ENCODE data around the gene LAMC1.

The LAMC1 gene

GRCh38 chr1:183079712-183080388 is 56.6 kb downstream of the LAMC1 start:
- no peak for DNase-seq (ENCODE audit: low read depth, low spot score)

- no peak for DNase-seq (ENCODE audit: low read depth, low spot score)
Observed at GRCh38 chr1:183080406-183080805, 57.2 kb downstream of the LAMC1 start.

DNA sequence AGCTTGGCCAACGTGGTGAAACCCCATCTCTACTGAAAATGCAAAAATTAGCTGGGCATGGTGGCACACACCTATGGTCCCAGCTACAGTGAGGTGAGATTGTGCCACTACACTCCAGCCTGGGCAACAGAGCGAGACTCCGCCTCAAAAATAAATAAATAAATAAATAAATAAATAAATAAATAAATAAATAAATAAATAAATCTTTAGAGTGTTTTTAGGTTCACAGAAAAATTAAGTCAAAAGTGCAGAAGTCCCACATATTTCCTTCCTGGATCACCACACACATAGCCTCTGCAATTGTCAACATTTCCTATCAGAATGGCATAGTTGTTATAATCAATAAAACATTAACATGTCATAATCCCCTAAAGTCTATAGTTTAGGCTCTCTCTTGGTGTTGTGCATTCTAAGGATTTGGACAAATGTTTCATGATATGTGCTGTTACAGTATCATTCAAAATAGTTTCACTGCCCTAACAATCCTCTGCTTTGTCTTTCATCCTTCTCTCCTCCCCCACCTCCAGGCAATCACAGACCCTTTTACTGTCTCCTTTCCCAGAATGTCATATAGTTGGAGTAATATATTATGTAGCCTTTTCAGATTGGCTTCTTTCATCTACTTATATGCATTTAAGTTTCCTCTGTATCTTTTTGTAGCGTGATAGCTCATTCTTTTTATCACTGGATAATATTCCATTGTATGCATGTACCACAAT is 58.3 kb downstream of the LAMC1 start:
- DNase-seq (ENCODE audit: low read depth, low spot score) = no peak

GRCh38 chr1:183082650-183083049 is 59.4 kb downstream of the LAMC1 start:
- no peak for DNase-seq (ENCODE audit: low read depth, low spot score)

GRCh38 chr1:183087001-183087400 is 63.8 kb downstream of the LAMC1 start:
- no peak for DNase-seq (ENCODE audit: low read depth, low spot score)

- DNase-seq (ENCODE audit: low read depth, low spot score) = no peak
Observed at GRCh38 chr1:183089025-183089639, 65.9 kb downstream of the LAMC1 start.

- no peak for DNase-seq (ENCODE audit: low read depth, low spot score)
Observed at GRCh38 chr1:183090391-183091006, 67.3 kb downstream of the LAMC1 start.

- no peak for DNase-seq (ENCODE audit: low read depth, low spot score)
Observed at GRCh38 chr1:183091181-183091580, 68.0 kb downstream of the LAMC1 start.

DNA sequence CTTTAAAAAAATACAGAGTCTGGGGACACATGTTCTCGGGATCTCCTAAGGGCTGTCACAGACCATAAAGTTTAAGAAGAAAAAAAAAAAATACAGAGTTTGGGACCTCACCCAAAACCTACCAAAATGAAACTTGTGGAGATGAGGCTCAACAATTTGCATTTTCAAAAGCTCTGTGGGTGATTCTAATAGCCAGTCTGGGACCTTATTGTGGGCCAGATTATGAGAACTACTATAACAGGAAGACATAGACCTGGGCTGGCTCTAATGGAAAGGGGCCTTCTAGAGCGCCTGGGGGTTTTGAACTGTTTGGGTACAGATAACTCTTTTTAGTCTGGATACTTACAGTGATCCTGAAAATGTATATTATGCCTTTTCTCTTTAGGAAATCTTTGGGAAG is 69.1 kb downstream of the LAMC1 start:
- DNase-seq (ENCODE audit: low read depth, low spot score) = no peak

GRCh38 chr1:183093066-183093668 is 69.9 kb downstream of the LAMC1 start:
- DNase-seq (ENCODE audit: low read depth, low spot score) = no peak

GRCh38 chr1:183093786-183094298 is 70.6 kb downstream of the LAMC1 start:
- no peak for DNase-seq (ENCODE audit: low read depth, low spot score)

GRCh38 chr1:183094351-183094750 is 71.1 kb downstream of the LAMC1 start:
- no peak for DNase-seq (ENCODE audit: low read depth, low spot score)

- DNase-seq (ENCODE audit: low read depth, low spot score) = no peak
Observed at GRCh38 chr1:183096351-183096750, 73.1 kb downstream of the LAMC1 start.

DNA sequence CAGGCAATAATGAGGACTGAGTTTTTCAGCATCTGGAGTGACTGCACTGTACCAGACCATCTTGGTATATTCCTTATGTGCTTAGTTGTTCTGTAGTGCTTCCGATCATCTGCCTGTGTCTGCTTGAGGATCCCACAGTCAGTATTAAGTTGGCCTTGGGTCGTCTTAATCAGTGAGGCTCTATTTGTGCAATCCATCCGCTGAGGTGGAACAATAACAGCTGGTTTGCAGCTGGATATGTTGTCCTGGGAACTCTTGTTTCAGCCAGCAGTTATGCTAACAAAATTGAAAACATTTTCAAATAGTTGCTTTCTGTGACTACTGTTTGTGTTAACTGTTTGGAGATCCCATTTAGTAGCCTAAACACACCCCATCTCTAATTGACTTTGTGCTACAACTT is 73.7 kb downstream of the LAMC1 start:
- DNase-seq (ENCODE audit: low read depth, low spot score) = peak; percentile 44

DNA sequence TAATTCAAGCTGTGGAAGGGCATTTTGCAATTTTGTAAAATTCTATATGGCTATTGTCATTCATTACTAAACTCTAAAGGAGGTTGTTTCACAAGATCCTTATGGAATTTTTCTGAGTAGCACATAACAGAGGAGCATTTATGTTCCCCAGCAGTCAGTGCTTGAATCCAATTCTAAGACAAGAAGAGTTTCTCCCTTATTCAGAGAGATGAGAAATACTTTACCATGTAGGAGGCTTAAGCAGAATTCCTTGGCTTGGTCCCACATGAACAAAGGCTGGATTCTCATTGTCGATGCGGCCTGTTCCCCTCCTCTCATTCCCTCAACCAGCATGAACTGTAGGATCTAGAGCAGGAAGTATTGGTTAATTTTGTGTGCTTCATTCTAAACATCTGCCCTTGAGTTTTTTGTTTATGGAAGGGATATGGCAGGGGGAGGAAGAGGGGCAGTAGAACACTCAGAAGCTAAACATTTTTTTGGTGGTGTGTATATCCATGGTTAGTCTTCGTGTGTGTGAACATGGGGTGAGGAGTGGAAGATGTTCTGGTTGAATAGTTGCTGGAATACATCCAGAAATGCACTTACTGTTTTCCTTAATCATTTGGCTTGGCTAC is 74.3 kb downstream of the LAMC1 start:
- peak; percentile 12 for DNase-seq (ENCODE audit: low read depth, low spot score)

- no peak for DNase-seq (ENCODE audit: low read depth, low spot score)
Observed at GRCh38 chr1:183098317-183098716, 75.1 kb downstream of the LAMC1 start.

DNA sequence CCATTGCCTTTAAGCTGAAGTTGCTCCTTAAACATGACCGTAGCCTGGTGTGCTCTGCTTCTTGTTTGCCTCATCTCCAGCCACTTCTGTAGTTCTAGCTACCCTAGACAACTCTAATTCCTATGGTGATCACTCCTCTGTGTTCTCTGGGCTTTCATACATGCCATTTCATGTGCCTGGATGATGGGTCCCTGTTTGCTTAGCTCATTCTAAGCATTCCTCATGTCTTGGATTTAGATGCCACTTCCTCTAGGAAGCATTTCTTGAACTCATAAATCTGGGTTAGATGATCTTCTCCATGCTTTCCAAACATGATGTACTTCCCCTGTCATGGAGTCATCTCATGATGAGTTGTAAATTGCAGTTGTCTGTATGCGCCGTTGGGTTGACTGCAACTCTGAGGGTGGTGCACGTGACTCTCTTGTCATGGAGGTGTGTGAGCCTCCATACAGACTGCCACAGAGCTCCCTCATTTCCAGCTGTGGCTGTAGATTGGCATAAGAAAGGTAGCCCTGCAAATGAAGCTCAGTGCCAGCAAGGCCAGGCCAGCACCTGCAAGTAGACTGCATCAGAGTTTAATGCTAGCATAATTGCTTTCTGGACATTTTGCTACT is 77.2 kb downstream of the LAMC1 start:
- no peak for DNase-seq (ENCODE audit: low read depth, low spot score)

DNA sequence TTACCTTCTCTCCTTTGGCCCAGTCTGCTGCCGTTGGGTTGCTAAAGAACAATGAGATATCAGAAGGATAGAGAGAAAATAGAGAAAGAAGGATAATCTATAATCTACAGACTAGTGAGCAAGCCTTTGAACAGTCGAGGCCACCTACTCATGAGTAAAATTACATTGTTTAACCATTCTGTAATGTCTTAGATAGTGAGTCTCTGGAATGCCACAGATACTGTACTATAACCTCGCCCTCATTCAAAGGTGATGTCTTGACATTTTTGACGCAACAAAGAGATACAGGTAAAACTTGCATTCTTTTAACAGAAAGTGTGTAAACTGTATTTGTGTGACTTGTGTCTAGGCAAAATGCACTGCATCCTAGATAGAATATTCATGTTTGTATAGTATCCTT is 77.9 kb downstream of the LAMC1 start:
- DNase-seq (ENCODE audit: low read depth, low spot score) = no peak

DNA sequence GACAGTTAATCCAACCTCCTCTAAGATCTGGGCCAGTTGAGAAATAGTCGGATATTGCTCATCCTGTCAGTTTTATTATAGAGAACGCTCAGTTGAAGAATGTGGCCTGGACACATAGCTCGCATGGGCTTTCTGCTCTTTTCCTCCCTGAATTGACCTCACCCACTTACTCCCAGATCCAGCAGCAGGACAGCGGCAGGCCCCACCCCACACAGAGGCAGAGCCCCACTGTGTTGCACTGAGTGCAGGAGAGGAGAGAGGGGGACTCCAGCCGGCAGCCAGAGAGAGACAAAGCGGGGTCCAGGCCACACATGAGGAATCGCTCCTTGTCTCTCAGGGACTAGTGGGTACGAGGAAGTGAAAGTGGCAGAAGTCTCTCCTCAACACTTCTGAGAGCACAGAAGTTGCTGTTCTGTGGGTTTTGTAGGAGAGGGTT is 78.6 kb downstream of the LAMC1 start:
- DNase-seq (ENCODE audit: low read depth, low spot score) = no peak

DNA sequence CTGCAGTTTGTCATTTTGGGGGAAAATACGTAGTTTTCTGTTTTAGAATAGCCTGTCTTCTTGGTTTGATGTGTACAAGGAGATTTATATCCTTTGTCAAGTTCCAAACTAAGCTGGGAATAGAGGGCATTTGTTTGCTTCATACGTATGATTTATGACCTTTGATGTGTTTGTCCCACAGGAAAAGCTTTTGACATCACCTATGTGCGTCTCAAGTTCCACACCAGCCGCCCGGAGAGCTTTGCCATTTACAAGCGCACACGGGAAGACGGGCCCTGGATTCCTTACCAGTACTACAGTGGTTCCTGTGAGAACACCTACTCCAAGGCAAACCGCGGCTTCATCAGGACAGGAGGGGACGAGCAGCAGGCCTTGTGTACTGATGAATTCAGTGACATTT is 79.9 kb downstream of the LAMC1 start:
- DNase-seq (ENCODE audit: low read depth, low spot score) = no peak

- DNase-seq (ENCODE audit: low read depth, low spot score) = no peak
Observed at GRCh38 chr1:183103577-183103976, 80.4 kb downstream of the LAMC1 start.
